T-helper 2 cell treated with Interferon-gamma antibody and Interleukin-4, amounts not matched to agents 100 ng/mL and 5 ng/mL, for 36 hours (primary cell): ENCODE measurements around the gene CHURC1. TPM values are rescaled to one million over a fixed set of nuclear protein-coding genes. Genes with fewer than 3 reads are reported as not detected.

Source experiments
- intact Hi-C: fragments of 100-400 bp; cut with micrococcal nuclease; formaldehyde crosslinking; loops from one replicate; pipeline ENCODE4 v1.15.1; 2023
- total RNA-seq: library from RNA; stranded (reverse); gene quantifications from 2 replicates; pipeline ENCODE4 v1.2.3, GENCODE V29; 2022

The CHURC1 gene
- total RNA-seq, 1 donor from 2014 or later = 72.9 TPM

- intact Hi-C loops = no loop called here
Observed at GRCh38 chr14:64953661-64954060, 39.4 kb downstream of the CHURC1 start.

GRCh38 chr14:64954491-64955240 is 40.4 kb downstream of the CHURC1 start:
- intact Hi-C loops = no loop called here

DNA sequence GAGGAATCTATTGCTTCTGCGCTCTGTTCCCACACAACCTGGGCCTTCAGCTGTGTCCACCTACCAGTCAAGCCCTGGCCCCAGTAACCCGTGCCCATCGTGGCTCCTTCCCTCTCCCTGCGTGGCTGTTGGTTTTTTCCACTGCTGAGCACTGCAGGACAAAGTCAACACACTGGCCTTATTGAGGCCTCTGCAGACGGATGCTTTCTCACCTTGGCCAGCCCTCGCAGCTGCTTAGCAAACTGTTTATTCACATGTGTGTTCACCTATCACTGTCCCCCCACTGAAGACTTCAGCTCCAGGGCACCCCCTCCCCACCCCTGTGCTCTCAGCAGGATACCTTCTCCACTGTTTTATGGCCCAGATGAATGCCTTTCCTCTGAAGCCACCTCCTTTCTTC is 41.0 kb downstream of the CHURC1 start:
- intact Hi-C loops = no loop called here

GRCh38 chr14:64956697-64957406 is 42.6 kb downstream of the CHURC1 start:
- intact Hi-C loops = no loop called here

GRCh38 chr14:64958201-64958600 is 43.9 kb downstream of the CHURC1 start:
- intact Hi-C loops = no loop called here

DNA sequence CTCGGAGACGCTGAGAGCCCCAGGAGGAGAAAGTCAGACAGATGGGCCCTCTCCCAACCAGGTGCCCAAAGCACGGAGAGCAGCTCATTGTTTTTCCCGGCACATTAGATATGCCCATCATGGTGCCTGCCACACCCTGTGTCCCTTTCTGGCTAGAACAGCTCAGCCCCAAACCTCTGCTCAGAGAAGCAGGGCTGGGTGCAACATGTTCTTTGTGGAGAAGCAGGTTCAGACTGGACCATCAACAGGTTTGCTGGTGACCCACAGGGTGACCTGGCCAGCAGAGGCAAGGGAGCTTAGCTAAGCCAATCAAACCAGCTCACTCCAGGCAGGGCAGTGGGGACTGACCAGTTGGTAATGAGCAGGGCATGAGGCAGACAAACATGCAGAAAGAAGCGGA is 44.5 kb downstream of the CHURC1 start:
- intact Hi-C loops = no loop called here

GRCh38 chr14:64960762-64961276 is 46.6 kb downstream of the CHURC1 start:
- intact Hi-C loops = no loop called here

- intact Hi-C loops = no loop called here
Observed at GRCh38 chr14:64963611-64964010, 49.4 kb downstream of the CHURC1 start.

DNA sequence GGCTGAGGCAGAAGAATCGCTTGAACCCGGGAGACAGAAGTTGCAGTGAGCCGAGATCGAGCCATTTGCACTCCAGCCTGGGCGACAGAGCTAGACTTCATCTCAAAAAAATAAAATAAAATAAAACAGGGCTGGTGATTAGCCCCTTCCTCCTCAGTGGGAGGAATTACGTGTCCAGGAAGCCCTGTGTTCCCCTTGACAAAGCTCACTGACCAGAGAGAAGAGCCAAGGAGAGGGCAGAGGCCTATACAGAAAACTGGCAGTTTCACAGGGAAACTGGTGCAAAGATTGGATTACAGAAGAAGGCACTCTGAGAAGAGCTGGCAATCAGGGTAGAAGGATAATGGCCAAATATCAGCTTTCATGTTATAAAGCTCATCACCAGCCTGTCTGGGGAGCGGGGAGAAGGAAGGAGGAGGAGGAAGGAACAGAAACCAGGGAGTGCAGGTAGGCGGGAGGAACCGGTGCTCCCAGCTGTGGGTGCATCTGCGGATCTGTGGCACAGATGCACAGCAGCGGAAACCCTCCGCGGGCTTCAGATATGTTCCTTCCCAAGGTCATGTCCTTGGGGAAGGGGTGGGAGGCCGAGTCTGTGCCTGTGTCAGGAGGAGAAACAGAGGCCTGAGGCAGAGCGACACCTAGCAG is 51.2 kb downstream of the CHURC1 start:
- intact Hi-C loops = no loop called here

GRCh38 chr14:64966976-64967375 is 52.7 kb downstream of the CHURC1 start:
- intact Hi-C loops = no loop called here

GRCh38 chr14:64968167-64968566 is 53.9 kb downstream of the CHURC1 start:
- intact Hi-C loops = no loop called here

DNA sequence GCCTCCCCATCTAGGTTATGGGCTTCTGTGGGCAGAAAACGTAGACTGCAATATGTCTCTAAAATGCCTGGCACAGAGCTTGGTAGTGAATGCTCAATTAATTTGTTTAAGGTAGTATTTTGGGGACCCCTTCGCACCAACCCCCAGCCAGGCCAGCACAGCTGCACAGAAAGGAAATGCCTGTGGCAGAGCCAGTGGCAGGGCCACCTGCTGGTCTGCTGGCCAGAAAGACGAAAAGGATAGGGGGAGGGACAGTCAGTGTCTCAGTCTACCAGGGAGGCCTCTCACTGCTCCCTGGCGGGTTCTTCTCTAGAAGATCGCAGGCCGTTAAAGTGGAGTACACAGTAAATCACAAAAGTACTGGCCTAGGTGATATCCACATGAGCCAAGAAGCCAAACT is 54.4 kb downstream of the CHURC1 start:
- intact Hi-C loops = no loop called here

DNA sequence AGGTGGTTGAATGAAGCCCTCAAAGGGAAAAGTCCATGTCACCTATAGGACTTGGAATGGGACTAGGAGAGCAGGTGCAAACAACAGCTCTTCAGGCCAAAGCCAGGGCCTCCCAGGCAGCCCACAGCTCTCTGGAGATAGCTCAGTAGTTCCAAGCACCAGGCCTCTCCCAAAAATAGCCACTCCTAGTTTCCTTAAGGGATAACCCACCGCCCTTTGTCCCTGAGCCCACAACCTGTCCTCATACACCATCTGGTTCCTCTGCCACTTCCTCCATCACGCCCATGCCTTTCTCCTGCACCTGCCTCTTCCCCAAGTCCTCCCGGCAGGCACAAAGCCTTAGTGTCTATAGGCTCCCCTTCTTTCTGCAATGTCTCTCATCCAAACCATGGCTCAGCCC is 55.8 kb downstream of the CHURC1 start:
- intact Hi-C loops = loop anchor here (5.0 kb wide), 1 partner anchor 33 kb away; no protein-coding TSS in a partner anchor

- intact Hi-C loops = loop anchor here (5.0 kb wide), 1 partner anchor 34 kb away; no protein-coding TSS in a partner anchor
Observed at GRCh38 chr14:64970776-64971477, 56.7 kb downstream of the CHURC1 start.

DNA sequence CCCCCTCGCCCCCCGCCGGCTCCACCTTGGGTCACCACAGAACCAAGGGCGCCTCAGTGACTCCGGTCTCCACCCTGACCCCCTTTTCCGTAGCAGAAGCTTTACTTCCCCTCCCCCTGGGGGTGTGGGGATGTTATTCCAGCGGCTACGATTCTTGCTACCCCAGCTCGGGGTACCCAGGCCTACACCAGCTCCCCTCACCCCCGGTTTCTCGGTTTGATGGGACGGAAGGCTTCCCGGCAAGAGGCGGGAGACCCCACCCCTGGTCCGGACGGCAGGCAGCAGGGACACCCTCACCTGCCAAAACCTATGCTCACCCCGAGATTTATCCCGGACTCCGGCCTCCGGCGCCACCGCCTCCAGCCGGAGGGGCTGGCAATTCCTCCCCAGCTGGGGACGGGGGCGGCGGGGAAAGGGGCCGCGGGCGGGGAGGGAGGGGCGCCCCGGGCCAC is 57.3 kb downstream of the CHURC1 start:
- intact Hi-C loops = loop anchor here (5.0 kb wide), 1 partner anchor 34 kb away; no protein-coding TSS in a partner anchor

GRCh38 chr14:64971943-64972791 is 57.9 kb downstream of the CHURC1 start, which contains the start of gene RAB15:
TSS of gene RAB15 (minus strand) at chr14:64972336. CDS start at chr14:64972076, 260 bp downstream.
- intact Hi-C loops = loop anchor here (5.0 kb wide), 1 partner anchor 35 kb away; no protein-coding TSS in a partner anchor

GRCh38 chr14:64973026-64973442 is 58.8 kb downstream of the CHURC1 start:
- intact Hi-C loops = loop anchor here (5.0 kb wide), 1 partner anchor 36 kb away; no protein-coding TSS in a partner anchor

DNA sequence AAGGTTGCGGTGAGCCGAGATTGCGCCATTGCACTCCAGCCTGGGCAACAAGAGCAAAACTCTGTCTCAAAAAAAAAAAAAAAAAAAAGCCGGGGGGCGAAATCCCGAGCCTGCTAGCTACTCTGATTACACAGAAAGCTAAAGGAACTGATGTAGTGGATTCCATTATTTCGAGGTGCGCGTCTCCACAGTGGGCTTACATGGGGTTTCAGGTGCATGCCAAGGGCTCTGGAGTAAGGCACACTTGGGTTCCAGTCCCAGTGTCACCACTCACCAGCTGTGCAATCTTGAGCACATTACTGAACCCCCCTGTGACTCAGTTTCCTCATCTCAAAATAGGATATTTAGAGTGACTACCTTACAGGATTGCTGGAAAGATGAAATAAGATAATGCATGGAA is 59.6 kb downstream of the CHURC1 start:
- intact Hi-C loops = loop anchor here (5.0 kb wide), 1 partner anchor 37 kb away; no protein-coding TSS in a partner anchor

DNA sequence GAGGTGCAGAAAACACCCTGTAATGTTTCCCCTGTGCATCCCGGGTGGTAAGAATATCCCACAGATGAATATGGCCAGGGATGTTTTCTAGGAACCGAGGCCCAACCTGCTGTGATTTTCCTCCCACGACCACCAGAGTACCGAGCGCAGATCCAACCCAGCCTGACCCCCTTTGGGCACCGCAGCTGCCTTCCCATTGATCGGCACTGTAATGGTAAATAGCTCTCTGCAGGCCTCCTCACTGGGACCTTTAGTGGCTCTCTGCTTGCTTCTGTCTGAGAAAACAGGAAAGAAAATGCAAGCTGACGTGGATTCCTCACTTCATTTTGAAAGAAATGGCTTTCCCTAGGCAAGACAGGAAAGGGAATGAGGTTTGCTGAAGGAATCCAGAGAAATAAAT is 60.3 kb downstream of the CHURC1 start:
- intact Hi-C loops = loop anchor here (5.0 kb wide), 1 partner anchor 37 kb away; no protein-coding TSS in a partner anchor
